Amniotic epithelial cell (primary cell): ENCODE measurements around the gene MDN1.
"Not testable (repeated sequence)": the region's sequence is repeated elsewhere in the genome, so short reads cannot be mapped to it uniquely, and the experiment has no call there.

Source experiments
- DNase-seq: peaks from one replicate; pipeline ENCODE4 v3.0.0-alpha.2; 2010; ENCODE audit warnings: low read depth

The MDN1 gene, protein sequence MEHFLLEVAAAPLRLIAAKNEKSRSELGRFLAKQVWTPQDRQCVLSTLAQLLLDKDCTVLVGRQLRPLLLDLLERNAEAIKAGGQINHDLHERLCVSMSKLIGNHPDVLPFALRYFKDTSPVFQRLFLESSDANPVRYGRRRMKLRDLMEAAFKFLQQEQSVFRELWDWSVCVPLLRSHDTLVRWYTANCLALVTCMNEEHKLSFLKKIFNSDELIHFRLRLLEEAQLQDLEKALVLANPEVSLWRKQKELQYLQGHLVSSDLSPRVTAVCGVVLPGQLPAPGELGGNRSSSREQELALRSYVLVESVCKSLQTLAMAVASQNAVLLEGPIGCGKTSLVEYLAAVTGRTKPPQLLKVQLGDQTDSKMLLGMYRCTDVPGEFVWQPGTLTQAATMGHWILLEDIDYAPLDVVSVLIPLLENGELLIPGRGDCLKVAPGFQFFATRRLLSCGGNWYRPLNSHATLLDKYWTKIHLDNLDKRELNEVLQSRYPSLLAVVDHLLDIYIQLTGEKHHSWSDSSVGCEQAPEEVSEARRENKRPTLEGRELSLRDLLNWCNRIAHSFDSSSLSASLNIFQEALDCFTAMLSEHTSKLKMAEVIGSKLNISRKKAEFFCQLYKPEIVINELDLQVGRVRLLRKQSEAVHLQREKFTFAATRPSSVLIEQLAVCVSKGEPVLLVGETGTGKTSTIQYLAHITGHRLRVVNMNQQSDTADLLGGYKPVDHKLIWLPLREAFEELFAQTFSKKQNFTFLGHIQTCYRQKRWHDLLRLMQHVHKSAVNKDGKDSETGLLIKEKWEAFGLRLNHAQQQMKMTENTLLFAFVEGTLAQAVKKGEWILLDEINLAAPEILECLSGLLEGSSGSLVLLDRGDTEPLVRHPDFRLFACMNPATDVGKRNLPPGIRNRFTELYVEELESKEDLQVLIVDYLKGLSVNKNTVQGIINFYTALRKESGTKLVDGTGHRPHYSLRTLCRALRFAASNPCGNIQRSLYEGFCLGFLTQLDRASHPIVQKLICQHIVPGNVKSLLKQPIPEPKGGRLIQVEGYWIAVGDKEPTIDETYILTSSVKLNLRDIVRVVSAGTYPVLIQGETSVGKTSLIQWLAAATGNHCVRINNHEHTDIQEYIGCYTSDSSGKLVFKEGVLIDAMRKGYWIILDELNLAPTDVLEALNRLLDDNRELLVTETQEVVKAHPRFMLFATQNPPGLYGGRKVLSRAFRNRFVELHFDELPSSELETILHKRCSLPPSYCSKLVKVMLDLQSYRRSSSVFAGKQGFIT (N-terminal part only)

DNA sequence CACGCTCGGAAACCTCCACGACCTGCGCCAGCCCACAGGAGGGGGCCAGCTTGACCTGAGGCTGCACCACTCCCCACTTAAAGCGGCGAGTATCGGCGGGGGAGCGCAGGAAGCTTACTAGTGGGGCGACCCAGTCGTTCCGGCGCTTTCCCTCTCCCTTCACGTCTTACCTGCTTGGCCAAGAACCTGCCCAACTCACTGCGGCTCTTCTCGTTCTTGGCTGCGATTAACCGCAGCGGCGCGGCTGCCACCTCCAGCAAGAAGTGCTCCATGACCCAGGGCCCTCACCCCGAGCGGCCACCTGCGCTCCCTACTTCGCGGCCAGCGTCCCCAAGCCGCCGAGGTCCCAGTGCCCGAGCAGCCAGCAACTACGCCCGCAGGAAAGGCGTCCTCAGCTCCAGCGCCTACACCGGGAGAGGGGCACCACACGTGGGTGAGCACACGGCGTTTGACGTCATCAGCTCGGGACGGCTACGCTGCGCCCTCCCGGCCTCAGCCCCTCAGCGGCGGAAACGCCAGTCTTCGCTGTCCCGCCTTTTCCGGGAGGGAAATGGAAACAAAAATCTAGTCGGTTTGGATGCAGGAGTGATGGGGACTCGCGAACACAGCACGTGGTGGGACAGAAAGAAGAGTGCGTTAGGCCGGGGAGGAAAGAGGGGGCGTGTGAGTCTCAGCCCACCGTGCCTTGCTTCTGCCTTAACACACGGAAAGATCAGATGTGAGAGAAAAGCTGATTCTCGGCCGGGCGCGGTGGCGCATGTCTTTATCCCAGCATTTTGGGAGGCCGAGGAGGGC lies at the start of gene MDN1:
Gene MDN1, minus strand, starts transcription at position 459 of the 795 bp plus-strand sequence. Its CDS starts 187 bp downstream, at position 272.
- DNase-seq: peak; percentile 94

DNA sequence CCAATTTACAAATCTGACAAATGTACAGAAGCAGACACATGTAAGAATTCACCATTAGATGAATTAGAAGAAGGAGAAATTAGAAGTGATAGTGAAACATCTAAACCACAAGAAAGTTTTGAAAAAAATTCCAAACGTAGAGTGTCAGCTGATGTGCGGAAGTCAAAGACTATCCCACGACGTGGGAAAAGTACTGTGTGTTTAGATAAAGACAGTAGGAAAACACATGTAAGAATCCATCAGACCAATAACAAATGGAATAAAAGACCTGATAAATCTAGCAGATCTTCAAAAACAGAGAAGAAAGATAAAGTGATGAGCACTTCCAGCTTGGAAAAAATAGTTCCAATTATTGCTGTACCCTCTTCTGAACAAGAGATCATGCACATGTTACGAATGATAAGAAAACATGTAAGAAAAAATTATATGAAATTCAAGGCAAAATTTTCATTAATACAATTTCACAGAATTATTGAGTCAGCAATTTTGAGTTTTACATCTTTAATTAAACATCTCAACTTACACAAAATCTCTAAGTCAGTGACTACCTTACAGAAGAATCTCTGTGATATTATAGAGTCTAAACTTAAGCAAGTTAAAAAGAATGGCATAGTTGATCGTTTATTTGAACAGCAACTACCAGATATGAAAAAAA lies 46.6 kb upstream of the MDN1 start:
- no peak for DNase-seq

DNA sequence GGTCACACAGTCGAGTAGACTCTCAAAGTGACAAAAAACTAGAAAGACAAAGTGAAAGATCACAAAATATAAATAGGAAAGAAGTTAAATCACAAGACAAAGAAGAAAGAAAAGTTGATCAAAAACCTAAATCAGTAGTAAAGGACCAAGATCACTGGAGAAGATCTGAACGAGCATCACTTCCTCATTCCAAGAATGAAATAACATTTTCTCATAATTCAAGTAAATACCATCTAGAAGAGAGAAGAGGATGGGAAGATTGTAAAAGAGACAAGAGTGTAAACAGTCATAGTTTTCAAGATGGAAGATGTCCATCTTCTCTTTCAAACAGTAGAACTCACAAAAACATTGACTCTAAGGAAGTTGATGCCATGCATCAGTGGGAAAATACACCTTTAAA lies 43.1 kb upstream of the MDN1 start:
- no peak for DNase-seq

DNA sequence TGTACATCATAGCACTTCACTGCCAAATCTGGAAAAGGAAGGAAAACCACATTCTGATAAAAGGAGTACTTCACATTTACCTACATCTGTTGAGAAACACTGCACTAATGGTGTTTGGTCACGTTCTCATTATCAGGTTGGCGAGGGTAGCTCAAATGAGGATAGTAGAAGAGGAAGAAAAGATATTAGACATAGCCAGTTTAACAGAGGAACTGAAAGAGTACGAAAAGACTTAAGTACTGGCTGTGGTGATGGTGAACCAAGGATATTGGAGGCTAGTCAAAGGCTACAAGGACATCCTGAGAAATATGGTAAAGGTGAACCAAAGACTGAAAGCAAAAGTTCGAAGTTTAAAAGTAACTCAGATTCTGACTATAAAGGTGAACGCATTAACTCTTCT lies 42.7 kb upstream of the MDN1 start:
- DNase-seq: no peak

DNA sequence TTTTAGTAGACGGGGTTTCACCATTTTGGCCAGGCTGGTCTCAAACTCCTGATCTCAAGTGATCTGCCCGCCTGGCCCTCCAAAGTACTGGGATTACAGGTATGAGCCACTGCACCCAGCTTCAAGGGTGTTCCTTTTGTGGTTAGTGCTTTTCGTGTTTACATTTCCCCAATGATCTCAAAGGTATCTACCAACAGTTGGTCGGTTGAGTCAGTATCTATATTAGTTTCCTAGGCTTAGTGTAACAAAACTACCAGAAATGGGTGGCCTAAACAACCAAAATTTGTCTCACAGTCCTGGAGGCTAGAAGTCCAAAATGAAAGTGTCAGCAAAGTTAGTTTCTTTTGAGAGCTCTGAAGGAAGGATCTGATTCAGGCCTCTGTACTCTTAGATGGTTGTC lies 40.1 kb upstream of the MDN1 start:
- DNase-seq: no peak

DNA sequence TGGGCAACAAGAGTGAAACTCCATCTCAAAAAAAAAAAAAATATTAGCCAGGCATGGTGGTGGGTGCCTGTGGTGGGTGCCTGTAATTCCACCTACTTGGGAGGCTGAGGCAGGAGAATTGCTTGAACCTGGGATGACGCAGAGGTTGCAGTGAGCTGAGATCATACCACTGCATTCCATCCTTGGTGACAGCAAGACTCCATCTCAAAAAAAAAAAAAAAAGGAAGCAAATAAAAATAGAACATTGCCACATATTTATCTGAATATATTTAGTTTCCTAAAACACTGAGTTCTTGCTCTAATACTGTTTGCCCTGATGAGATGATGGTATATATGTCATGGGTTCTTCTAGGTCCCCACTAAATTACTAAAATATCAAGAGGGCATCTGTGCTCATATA lies 38.4 kb upstream of the MDN1 start:
- no peak for DNase-seq

DNA sequence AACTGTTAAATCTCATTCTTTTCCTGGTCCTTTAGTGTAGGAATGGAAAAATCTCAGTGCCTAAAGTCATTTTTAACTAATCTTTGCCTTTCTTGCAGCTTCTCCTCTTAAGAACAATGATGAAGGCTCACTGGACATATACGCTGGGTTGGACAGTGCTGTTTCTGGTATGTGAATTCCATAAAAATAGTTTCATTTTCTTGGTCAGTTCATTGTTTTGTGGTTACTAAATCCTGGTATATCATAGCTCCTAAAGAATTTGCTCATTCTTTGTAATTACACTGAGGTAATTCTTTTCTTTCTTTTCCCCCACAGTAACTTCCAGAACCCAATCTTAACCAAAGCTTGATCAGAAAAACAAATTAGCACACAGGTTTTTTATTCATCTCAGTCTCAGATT lies 33.5 kb upstream of the MDN1 start:
- DNase-seq: peak; percentile 73

DNA sequence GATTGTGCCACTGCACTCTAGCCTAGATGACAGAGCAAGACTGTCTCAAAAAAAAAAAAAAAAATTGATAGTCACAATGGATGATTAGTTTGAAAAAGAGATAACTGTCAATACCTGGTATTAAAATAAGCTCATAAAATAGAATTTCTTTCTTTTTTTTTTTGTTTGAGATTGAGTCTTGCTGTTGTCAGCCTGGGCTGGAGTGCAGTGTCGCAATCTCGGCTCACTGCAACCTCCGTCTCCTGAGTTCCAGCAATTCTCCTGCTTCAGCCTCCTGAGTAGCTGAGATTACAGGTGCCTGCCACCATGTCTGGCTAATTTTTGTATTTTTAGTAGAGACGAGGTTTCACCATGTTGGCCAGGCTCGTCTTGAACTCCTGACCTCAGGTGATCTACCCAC lies 27.9 kb upstream of the MDN1 start:
- not testable (repeated sequence) for DNase-seq

DNA sequence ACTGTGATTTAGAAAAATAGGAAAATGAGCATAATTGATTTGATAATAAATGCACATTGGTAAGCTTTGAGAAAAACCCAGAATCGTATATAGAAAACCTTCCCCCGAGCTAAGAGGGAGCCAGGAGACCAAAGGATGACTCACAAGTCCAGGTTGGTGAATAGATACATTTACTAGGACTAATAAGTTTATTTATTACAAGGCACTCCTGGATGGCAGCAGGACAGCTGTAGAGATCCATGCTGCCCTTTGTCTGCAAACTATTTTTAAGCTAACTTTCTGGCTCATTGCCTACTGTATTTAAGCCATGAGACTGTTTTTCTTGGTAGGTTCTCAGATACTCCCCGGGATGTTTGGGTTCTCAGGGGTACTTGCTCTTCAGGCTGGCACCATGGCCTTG lies 23.5 kb upstream of the MDN1 start:
- DNase-seq: peak; percentile 21

DNA sequence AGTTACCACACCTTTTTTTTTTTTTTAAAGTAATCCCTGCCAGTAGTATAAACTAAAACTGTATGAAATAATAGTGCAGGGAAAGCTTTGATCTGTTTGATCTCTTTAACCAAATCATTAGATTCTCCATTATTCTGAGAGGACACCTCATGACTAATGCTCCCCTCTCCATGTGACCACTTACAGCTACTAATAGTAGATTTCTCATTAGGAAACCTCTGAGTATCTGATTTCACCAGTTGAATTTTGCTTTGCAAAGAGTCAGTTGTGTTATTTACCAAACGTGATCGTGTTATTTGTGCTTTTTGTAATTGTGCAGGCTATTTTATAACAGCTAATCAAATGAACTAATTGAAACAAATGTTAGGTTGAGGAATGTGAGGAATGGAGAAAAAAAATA lies 22.6 kb upstream of the MDN1 start:
- DNase-seq: peak; percentile 17

DNA sequence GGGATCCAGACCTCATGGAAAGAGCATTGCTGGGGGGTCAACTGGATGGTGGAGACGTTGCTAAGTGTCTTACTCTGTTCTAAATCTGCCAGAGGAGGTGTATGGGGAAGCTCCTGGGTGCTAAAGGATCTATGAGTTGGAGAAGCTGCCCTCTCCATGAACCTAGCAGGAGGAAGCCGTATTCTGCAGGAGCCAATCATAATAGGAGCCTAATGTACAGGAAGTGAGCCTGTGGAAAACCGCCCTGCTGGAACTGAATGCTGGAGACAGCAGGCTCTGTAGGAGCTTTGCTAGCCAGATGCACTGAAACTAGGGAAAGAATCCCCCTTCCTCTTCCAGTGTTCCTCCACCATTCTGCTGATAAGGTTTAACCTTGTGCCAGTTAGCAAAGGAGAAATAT lies 20.9 kb upstream of the MDN1 start:
- peak; percentile 34 for DNase-seq

DNA sequence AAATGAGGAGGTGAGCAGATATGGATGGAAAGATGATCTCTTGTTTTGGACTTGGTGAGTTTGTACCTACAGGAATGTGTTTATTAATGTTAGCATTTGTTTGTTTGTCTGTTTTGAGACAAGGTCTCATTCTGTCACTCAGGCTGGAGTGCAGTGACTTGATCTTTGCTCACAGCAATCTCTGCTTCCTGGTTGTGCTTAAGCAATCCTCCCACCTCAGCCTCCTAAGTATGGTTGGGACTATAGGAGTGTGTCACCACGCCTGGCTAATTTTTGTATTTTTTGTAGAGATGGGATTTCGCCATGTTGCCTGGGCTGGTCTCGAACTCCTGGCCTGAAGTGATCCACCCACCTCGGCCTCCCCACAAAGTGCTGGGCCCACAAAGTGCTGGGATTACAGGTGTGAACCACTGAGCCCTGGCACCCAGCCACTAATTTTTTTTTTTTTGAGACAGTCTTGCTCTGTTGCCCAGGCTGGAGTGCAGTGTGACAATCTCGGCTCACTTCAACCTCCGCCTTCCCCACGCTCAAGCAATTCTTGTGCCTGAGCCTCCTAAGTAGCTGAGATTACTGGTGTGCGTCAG lies 17.1 kb upstream of the MDN1 start:
- no peak for DNase-seq

DNA sequence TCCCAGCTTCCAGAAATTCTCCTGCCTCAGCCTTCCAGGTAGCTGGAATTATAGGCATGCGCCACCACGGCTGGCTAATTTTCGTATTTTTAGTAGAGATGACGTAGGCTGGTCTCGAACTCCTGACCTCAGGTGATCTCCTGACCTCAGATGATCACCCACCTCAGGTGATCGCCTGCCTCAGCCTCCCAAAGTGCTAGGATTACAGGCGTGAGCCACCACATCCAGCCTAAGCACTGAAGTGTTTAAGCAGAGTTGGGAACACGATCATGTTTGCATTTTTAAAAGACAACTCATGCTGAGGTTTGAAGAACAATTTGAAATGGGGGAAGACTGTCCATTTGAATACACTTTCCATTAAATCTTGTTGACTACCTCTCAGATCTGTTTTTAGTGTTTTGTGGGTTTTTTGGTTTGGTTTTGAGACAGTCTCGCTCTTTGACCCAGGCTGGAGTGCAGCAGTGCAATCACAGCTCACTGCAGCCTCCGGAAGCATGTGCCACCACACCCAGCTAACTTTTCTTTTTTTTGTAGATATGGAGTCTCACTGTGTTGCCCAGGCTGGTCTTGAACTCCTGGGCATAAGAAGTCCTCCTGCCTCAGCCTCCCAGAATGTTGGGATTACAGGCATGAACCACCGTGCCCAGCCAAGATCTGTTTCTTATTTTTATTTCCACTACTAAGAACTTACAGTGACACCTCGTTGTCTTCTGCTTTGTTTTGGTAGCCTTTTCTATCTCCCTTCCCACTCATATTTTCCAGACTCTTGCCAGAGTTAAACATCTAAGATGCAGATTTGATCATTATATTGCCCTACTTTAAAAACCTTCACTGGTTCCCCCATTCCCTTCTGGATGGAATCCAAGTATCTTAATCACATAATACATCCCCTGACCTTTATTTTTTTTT lies 15.5 kb upstream of the MDN1 start:
- DNase-seq: no peak

DNA sequence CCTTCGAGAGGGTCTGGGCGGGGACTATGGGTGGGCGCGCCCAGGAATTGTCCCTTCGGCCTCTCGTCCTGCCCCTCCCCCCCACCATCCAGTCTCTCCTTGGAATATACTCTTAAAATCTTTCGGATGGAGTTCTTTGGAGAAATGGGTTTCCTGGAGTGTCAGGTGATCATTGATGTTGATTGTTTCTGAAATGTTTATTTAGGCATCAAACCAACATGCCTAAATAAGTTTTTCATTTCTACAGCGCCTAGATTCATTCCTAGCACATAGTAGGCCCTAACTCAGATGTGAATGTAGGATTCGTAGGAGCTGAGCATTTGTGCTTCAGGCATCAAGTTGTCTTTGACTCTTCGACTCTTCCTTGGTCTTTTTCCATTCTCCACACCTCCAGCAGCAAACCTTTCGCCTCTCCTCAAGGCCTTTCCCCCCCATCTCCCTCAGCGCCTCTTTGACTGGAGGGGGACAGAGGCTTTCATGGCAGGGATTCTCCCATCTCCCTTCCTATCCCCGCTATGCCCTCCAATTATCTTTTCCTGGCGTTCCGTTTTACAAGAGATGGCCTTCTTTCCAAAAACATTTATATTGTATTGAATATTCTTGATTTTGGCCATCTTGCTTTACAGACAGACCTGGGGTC lies 10.7 kb upstream of the MDN1 start:
- no peak for DNase-seq

DNA sequence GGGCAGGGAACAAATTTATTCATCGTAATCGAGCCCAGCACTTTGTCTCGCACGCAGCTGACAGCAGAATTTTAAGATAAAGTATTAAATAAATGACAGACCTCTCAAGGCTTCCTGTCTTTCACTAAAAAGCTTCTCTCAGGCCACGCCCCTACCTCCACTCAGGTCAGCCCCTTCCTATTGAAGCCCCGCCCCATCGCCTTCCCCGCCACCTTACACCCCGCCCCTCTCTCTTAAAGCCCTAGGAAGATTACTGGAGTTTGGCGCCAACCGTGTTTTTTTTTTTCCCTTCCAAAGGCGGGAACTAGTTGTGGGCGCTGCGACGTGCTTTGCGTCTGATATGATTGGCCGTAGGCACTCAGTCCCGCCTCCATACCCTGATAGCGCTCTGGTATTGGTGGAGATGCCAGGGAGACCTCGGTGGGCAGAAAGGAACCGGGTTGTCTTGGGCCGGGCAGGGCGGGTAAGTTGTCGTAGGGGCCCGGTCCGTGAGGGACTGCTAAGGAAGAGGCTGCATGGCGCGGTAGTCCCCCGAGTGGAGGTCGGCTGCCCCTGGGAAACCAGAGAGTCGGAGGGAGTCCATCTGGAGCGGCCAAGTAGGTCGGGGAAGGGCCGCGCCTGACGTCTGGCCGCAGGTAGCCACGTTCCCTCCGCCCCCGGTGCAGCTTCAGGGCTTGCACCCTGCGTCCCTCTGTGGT lies 10.0 kb upstream of the MDN1 start, which contains the start of gene CASP8AP2:
Gene CASP8AP2, plus strand, starts transcription at position 409 of the 698 bp plus-strand sequence.
- peak; percentile 98 for DNase-seq

DNA sequence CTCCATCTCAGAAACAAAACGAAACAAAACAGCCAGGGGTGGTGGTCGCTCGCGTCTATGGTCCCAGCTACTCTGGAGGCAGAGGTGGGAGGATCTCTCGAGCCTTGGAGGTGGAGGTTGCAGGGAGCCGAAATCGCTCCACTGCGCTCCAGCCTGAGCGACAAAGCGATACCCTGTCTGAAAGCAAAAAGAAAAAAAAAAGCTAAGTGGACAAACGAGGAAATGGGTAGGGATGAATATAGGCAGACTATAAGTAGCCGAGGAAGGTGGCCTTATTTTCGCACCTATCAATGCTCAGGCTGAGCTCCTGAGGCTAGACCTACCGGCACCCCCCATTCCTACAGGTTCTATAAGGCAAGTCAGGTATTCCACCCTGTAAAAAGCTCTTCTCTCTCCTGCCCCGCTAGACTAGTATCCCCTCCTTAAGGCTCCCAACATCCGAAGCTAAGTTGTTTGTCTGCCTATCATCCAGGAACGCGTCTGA lies 9.4 kb upstream of the MDN1 start:
- DNase-seq: no peak

DNA sequence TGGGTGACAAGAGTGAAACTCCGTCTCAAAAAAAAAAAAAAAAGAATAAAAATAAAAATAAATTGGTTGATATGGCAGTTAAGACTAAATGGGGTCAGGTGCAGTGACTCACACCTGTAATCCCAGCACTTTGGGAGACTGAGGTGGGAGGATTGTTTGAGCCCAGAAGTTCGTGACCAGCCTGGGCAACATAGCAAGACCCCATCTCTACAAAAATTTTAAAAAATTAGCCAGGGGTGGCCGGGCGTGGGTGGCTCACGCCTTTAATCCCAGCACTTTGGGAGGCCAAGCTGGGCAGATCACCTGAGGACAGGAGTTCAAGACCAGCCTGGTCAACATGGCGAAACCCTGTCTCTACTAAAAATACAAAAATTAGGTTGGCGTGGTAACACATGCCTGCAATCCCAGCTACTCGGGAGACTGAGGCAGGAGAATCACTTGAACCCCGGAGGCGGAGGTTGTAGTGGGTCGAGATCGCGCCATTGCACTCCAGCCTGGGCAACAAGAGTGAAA lies 8.9 kb upstream of the MDN1 start:
- DNase-seq: not testable (repeated sequence)

DNA sequence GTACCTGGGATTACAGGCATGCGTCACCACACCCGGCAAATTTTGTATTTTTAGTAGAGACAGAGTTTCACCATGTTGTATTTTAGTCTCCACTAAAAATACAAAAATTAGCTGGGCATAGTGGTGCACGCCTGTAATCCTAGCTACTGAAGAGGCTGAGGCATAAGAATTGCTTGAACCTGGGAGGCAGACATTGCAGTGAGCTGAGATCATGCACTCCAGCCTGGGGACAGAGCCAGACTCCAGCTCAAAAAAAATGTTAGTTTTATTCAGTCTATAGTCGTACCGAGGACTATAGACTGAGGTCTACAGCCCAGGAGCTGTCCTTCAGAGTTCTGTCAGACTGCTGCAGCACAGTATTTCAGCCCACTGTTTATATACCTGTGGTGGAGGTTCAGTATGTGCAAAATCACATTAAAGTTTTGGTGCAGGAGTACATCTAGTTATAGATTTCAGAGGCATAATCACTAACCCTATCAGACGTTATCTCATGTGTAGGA lies 6.5 kb upstream of the MDN1 start:
- DNase-seq: peak; percentile 33
